Limb (tissue), 2 donors: ENCODE measurements around the gene ZBTB24.

Source experiments
- DNase-seq, 2 donors: peaks; one replicate each; pipeline ENCODE4 v3.0.0-alpha.2; 2016; ENCODE audit errors: extremely low spot score in 2 of 2

ZBTB24 gene

GRCh38 chr6:109498936-109499335 lies 15.9 kb upstream of the ZBTB24 start:
- no peak for DNase-seq

- no peak for DNase-seq
Observed at GRCh38 chr6:109498052-109498451, 15.0 kb upstream of the ZBTB24 start.

- no peak for DNase-seq
Observed at GRCh38 chr6:109496036-109496772, 13.2 kb upstream of the ZBTB24 start.

GRCh38 chr6:109493865-109494264 lies 10.8 kb upstream of the ZBTB24 start:
- DNase-seq: no peak

GRCh38 chr6:109491207-109491938 lies 8.4 kb upstream of the ZBTB24 start:
- DNase-seq: no peak

GRCh38 chr6:109490713-109491112 lies 7.7 kb upstream of the ZBTB24 start:
- DNase-seq: no peak

GRCh38 chr6:109488001-109488400 lies 5.0 kb upstream of the ZBTB24 start:
- no peak for DNase-seq

GRCh38 chr6:109486068-109486467 lies 3.0 kb upstream of the ZBTB24 start:
- no peak for DNase-seq

- no peak for DNase-seq
Observed at GRCh38 chr6:109485266-109485935, 2.4 kb upstream of the ZBTB24 start.

GRCh38 chr6:109484122-109484521 lies 1.1 kb upstream of the ZBTB24 start:
- DNase-seq: peak in 1 of 2 donors; percentile 57

- no peak for DNase-seq
Observed at GRCh38 chr6:109483735-109484057, 677 bp upstream of the ZBTB24 start.

- DNase-seq: no peak
Observed at GRCh38 chr6:109480993-109481480, 2.0 kb downstream of the ZBTB24 start.

GRCh38 chr6:109478841-109479624 lies 4.0 kb downstream of the ZBTB24 start:
- DNase-seq: no peak

GRCh38 chr6:109478222-109478805 lies 4.7 kb downstream of the ZBTB24 start:
- no peak for DNase-seq

- no peak for DNase-seq
Observed at GRCh38 chr6:109477725-109478124, 5.3 kb downstream of the ZBTB24 start.

GRCh38 chr6:109477184-109477583 lies 5.8 kb downstream of the ZBTB24 start:
- no peak for DNase-seq

GRCh38 chr6:109475625-109476024 lies 7.4 kb downstream of the ZBTB24 start:
- no peak for DNase-seq

GRCh38 chr6:109474995-109475394 lies 8.0 kb downstream of the ZBTB24 start:
- DNase-seq: no peak

GRCh38 chr6:109473120-109473519 lies 9.9 kb downstream of the ZBTB24 start:
- DNase-seq: no peak

GRCh38 chr6:109472132-109472995 lies 10.7 kb downstream of the ZBTB24 start:
- DNase-seq: no peak
